Activated CD4-positive, alpha-beta T cell treated with anti-CD3 and anti-CD28 coated beads, Interleukin-2, amount 10 ng/mL, durations not matched to agents 7 days and 5 days (primary cell): ENCODE results near the gene LAPTM5. TPM values are rescaled to one million over a fixed set of nuclear protein-coding genes. Genes with fewer than 3 reads are reported as not detected.
A peak's percentile ranks its signal among the peaks of the same experiment; 100 is the strongest.

Source experiments
- CTCF ChIA-PET: fragments of 350-600 bp; sonication (Branson Sonifier 250); formaldehyde crosslinking; loops from one replicate; lab custom pipeline; 2021; ENCODE audit warnings: antibody characterized with exemption; lab: Charles Lee
- POLR2A ChIA-PET: fragments of 350-600 bp; sonication (Branson Sonifier 250); formaldehyde crosslinking; loops from one replicate; lab custom pipeline; 2021; ENCODE audit warnings: antibody characterized with exemption; lab: Charles Lee
- DNase-seq: peaks from one replicate; pipeline ENCODE4 v3.0.0-alpha.2; 2020
- H3K27ac Mint-ChIP-seq: one replicate; pipeline ENCODE4 v1.8.0; 2021; ENCODE audit warnings: mild to moderate bottlenecking, moderate library complexity, mixed read lengths
- H3K27me3 Mint-ChIP-seq: one replicate; pipeline ENCODE4 v1.8.0; 2021; ENCODE audit warnings: mixed read lengths
- H3K36me3 Mint-ChIP-seq: one replicate; pipeline ENCODE4 v1.8.0; 2021; ENCODE audit warnings: low read depth, mixed read lengths
- H3K4me1 Mint-ChIP-seq: one replicate; pipeline ENCODE4 v1.8.0; 2021; ENCODE audit warnings: mixed read lengths
- H3K4me3 Mint-ChIP-seq: one replicate; pipeline ENCODE4 v1.8.0; 2021; ENCODE audit warnings: mild to moderate bottlenecking, moderate library complexity, mixed read lengths
- H3K9me3 Mint-ChIP-seq: one replicate; pipeline ENCODE4 v1.8.0; 2021; ENCODE audit warnings: mixed read lengths
- total RNA-seq, 2 experiments: library from RNA; stranded (reverse); gene quantifications; one replicate each; pipeline ENCODE4 v1.2.3, GENCODE V29; 2021

The LAPTM5 gene
- total RNA-seq, 2 experiments from 2014 or later, result 481 to 584 TPM

DNA sequence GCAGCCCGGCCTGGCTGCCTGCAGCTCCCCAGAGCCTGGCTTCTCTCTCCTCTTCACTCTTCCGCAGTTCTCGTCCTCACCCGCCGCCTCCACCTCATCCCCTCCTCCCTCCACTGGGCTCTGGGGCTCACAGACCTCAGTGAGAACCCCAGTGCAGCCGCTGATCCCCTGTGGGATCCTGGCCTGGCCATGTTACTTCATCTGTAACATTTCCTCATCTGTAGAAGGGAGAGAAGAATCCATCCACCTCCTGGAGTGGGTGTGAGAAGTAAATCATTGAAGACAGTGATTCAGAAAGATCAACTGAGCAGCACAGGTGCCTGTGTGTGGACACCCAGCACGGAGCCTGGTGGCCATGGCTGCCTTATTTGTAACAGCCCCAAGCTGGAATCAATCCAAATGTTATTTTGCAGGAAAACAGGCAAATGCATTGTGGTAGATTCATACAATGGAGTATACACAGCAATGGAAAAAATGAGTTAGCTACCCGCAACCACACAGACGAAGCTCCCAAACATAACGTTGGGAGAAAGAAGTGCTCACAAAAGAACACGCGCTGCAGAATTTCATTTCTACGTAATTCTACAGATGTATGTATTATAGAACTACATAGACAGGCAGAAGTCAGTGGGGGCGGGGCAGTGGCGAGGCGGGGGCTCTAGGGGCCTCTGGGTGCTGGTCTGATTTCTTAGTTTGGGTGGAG lies 8.7 kb downstream of the LAPTM5 start:
- ChIA-PET POLR2A (interaction anchor here (0.9 kb wide), 1 partner anchor 9 kb away, joined by 3 read pairs; the partner anchor contains the start of gene LAPTM5), CTCF (interaction anchor here (0.6 to 5.2 kb wide), 8 partner anchors 8 to 1813 kb away, joined by 3 to 40 read pairs (median 4); no protein-coding TSS in a partner anchor)
- H3K27ac Mint-ChIP-seq, result peak overlapping the region; percentile 92
- no peaks in the 10 kb centered on the region for H3K9me3 Mint-ChIP-seq
- H3K36me3 Mint-ChIP-seq, result peaks cover 73% of the 10 kb centered on the region
- DNase-seq, result peak; percentile 35
- H3K4me1 Mint-ChIP-seq, result peaks cover 99% of the 10 kb centered on the region
- no peaks in the 10 kb centered on the region for H3K27me3 Mint-ChIP-seq
- peak overlapping the region; percentile 68 for H3K4me3 Mint-ChIP-seq

DNA sequence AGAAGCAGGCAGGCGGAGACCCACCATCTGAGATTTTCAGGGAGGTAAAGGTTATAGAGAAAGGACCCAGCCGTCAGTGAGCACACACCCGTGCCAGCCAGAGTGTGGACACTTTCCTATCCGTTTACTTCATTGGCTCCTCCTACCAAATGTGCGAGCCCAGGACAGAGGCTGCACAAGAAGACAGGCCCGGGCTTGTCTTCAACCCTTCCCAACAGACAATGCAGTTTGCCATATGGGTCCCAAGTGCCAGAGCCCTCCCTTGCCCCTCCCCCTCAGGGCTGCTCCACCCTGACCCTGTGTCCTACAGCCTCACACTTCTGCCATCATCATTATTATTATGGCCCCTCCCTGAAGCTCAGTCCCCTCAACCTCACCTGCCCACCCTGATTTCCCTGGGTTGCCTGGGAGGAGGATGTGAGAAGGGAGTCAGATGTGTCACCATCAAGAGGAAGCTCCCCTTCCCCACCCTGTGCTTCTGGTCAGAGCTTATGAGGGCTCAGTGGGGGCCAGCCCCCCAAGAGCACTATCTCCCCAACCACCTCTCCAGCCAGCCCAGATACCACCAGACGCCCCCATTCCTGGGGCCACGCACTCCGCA lies 9.4 kb downstream of the LAPTM5 start:
- H3K27ac Mint-ChIP-seq, result peak overlapping the region; percentile 92
- H3K9me3 Mint-ChIP-seq, result no peaks in the 10 kb centered on the region
- peaks cover 99% of the 10 kb centered on the region for H3K4me1 Mint-ChIP-seq
- ChIA-PET CTCF (interaction anchor here (0.6 to 5.2 kb wide), 7 partner anchors 11 to 1812 kb away, joined by 3 to 40 read pairs (median 5); no protein-coding TSS in a partner anchor), POLR2A (interaction anchor here (0.9 kb wide), 1 partner anchor 10 kb away, joined by 3 read pairs; the partner anchor contains the start of gene LAPTM5)
- no peaks in the 10 kb centered on the region for H3K27me3 Mint-ChIP-seq
- H3K36me3 Mint-ChIP-seq, result peaks cover 70% of the 10 kb centered on the region
- no peak for DNase-seq
- H3K4me3 Mint-ChIP-seq, result peak overlapping the region; percentile 68

DNA sequence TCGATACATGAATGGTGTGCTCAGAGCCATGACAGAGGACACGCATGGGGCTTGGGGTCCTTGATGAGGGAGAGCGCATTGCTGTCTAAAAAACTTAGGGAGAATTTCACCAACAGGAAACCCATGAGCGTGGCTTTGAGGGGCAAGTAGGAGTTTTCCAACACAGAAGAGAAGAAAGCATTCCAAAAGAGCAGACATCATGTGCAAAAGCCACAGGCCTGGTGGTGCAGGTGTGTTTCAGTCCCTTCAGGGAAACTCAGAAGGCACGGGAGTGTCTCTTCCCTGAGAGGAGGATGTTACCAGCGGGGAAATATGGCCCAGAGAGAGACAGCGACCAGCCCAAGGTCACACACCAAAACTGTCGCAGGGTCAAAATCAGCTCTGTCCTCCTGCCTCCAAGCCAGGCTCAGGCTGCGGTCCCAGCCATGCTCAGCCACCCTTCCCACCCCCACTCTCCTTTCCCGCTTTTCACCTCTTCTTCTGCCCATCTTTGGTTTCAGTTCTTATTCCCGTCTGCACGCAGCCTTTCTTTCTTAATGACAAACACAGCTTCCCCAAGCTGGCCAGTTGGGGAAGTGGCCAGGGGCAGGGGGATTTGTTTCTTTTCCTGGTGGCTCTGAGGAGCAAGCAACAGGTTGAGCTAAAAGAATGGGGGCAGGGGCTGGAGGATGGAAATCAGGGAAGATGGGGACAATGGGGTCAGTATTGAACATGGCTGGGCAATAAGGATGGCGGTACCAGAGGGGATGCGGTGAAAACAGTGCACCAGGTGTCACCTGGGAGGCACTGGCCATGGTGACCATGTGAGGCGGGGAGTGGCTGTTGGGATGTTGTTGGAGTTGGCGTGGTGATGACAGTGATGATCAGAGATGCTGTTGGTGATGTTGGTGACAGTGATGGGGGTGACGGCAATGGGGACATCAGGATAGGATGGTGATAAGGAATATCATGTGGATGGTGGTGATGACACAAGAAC lies 10.3 kb downstream of the LAPTM5 start:
- Mint-ChIP-seq H3K9me3 (no peaks in the 10 kb centered on the region), H3K4me3 (peak overlapping the region; percentile 68), H3K36me3 (peaks cover 70% of the 10 kb centered on the region), H3K27me3 (no peaks in the 10 kb centered on the region), H3K4me1 (peaks cover 99% of the 10 kb centered on the region), H3K27ac (peak overlapping the region; percentile 92)
- ChIA-PET POLR2A (no interaction called here), CTCF (interaction anchor here (1.0 to 8.3 kb wide), 5 partner anchors 14 to 54 kb away, joined by 3 to 63 read pairs (median 9); no protein-coding TSS in a partner anchor)
- no peak for DNase-seq

DNA sequence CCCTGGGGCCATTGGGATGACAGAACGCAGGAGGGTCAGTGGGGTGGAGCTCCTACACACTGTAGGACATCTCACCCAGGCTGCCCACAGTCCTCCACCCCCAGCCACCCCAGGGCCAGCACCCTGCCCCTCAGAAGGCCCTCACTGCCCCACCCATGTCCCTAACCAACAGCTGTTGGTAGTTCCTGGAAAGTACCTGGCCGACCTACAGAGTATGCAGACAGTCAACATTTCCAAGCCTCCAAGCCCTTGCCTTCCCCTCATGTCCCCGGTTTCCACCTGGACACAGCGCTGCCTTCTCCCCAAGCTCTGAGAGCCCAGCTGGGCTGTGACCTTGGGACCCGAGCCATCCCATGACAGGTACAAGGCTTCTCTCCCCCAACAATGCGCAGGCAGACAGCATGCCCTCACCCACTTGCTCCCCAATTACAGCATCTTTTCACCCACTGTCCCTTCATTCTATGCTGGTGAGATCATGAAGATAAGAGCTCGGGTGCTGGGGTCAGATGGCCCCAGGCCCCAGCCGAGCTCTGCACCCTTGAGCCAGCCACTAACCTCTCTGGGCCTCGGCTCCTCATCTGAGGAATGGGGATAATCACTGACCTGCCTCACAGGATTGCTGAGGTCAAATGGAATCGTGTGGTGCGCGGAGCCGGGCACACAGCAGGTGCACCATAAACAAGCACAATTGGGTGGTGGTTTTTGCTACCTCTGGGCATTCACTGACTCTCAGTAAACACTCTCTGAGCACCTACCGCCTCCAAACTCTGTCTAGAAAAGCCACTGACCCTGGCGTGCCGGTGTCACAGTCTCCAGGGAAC lies 11.2 kb downstream of the LAPTM5 start:
- ChIA-PET POLR2A (no interaction called here), CTCF (interaction anchor here (0.6 to 8.3 kb wide), 7 partner anchors 11 to 225 kb away, joined by 3 to 63 read pairs (median 8); partner anchors contain the start of gene LAPTM5)
- DNase-seq, result no peak
- Mint-ChIP-seq H3K27me3 (no peaks in the 10 kb centered on the region), H3K9me3 (no peaks in the 10 kb centered on the region), H3K36me3 (peaks cover 71% of the 10 kb centered on the region), H3K4me3 (peak overlapping the region; percentile 68), H3K4me1 (peaks cover 98% of the 10 kb centered on the region), H3K27ac (peak overlapping the region; percentile 92)

DNA sequence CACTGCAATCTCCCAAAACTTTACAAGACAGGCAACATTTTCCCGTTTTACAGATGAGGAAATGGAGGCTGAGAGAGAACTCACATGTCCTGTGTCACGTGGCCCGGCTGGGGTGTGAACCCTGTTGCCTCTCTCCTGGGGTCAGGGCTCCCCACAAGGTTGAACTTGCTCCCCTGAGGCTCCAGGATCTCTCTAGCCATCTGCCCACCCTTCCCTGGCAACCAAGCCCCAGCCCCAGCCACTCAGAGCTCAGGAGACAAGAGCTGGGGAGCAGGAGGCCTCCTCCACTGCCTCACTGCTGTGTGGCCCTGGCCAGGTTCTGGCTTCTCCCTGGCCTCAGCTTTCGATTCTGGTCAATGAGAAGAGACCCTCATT lies 11.8 kb downstream of the LAPTM5 start:
- ChIA-PET POLR2A (no interaction called here), CTCF (interaction anchor here (1.7 to 8.3 kb wide), 6 partner anchors 10 to 26 kb away, joined by 3 to 63 read pairs (median 8); partner anchors contain the start of gene LAPTM5)
- Mint-ChIP-seq H3K4me3 (peak overlapping the region; percentile 68), H3K9me3 (no peaks in the 10 kb centered on the region), H3K4me1 (peaks cover 98% of the 10 kb centered on the region), H3K36me3 (peaks cover 74% of the 10 kb centered on the region), H3K27me3 (no peaks in the 10 kb centered on the region), H3K27ac (peak overlapping the region; percentile 92)
- no peak for DNase-seq

DNA sequence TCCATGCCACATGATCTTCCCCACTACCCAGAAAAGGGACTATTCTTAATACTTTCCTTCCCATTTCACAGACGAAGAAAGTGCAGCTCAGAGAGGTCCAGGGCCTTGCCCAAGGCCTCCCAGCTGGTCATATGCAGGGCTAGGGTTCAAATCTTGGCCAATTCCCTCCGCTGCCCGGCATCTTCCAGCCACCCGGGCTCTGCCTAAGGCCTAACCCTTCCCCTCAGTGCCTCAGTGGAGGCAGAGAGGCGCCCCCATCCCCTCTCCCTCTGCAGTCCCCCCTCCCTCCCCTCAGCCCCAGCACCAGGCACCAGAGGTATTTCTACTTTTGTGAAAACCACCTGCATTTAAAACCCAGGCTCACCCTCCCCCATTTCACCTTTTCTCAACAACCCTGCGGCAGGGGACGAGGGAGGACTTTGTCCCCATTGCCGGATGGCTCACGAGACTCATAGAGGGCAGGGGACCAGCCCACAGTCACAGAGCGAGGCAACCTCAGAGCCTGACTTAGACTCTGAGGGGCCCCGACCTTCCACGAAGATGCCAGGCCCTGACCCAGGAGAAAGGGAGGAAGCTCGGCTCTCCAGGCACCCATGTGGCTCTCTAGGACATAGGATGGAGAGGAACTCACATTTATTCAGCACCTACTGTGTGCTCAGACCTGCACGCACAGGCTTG lies 12.3 kb downstream of the LAPTM5 start:
- POLR2A ChIA-PET, result no interaction called here
- Mint-ChIP-seq H3K36me3 (peaks cover 79% of the 10 kb centered on the region), H3K27me3 (no peaks in the 10 kb centered on the region), H3K4me3 (peak overlapping the region; percentile 68), H3K4me1 (peaks cover 98% of the 10 kb centered on the region), H3K27ac (peak overlapping the region; percentile 92), H3K9me3 (no peaks in the 10 kb centered on the region)
- CTCF ChIA-PET, result interaction anchor here (1.7 to 8.3 kb wide), 6 partner anchors 9 to 48 kb away, joined by 4 to 63 read pairs (median 8); partner anchors contain the start of gene LAPTM5
- no peak for DNase-seq

DNA sequence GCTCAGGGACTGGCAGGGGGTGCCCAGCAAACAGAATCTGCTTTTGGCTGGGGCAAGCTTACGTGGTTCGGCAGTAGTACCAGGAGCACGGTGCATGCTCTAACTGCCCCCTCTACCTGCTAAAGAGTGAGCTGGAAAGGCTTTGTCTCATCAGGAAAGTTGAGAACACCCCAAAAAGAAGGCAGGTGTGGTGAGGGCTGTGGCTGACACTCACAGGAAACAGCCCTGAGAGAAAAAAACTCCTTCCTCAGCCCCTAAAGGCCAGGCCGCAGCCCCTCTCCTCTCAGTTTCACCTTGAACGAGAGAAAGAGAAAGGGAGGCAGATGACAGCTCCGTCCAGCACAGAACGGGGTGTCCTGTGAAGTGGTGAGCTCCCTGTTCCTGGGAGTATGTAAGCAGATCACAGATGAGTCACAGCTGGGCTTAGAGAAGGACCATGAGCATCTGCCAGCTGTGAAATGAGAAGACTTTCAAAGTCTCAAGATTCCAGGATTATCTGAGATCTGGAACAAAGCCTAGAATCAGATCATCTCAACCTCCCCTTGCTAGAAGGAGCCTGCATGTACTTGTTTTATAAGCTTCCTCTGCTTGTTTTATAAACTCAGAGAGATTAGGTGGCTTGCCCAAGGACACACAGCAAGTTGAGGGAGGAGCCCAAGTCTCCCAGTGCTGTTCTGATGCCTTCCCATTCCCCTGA lies 13.4 kb downstream of the LAPTM5 start:
- Mint-ChIP-seq H3K9me3 (no peaks in the 10 kb centered on the region), H3K4me1 (peaks cover 96% of the 10 kb centered on the region), H3K36me3 (peaks cover 79% of the 10 kb centered on the region), H3K4me3 (peak overlapping the region; percentile 68), H3K27me3 (no peaks in the 10 kb centered on the region), H3K27ac (peak overlapping the region; percentile 92)
- POLR2A ChIA-PET, result interaction anchor here (0.6 to 1.7 kb wide), 5 partner anchors 10 to 1393 kb away, joined by 4 to 8 read pairs (median 5); no protein-coding TSS in a partner anchor
- peak; percentile 70 for DNase-seq
- CTCF ChIA-PET, result interaction anchor here (1.2 to 8.3 kb wide), 8 partner anchors 8 to 49 kb away, joined by 4 to 63 read pairs (median 5); partner anchors contain the start of gene LAPTM5

DNA sequence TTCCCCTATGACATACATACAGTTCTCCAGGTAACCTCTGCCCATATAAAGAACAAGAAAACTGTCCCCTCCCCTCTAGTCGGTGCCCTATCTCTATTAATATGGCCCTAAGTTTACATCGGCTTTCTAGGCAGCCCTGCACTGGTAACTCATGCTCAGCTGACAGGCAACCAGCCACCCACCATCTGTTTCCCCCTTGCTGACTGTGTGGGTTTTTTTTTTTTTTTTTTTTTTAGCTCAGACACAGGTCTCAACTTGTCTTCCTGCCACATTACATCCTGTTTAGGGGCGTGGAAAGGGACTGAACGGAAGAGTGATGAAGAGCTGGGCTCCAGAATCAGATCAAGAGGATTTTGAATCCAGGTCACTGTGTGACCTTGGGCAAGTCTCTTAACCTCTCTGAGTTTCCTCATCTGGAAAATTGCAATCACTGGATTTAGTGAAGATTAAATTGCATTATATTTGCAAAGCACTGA lies 14.0 kb downstream of the LAPTM5 start:
- Mint-ChIP-seq H3K27ac (peak overlapping the region; percentile 92), H3K36me3 (peaks cover 79% of the 10 kb centered on the region), H3K27me3 (no peaks in the 10 kb centered on the region), H3K9me3 (no peaks in the 10 kb centered on the region), H3K4me3 (peak overlapping the region; percentile 68), H3K4me1 (peaks cover 95% of the 10 kb centered on the region)
- peak; percentile 88 for DNase-seq
- ChIA-PET CTCF (interaction anchor here (0.6 to 8.3 kb wide), 7 partner anchors 13 to 269 kb away, joined by 3 to 63 read pairs (median 4); partner anchors contain the start of gene LAPTM5), POLR2A (interaction anchor here (0.6 to 1.7 kb wide), 5 partner anchors 11 to 1393 kb away, joined by 4 to 8 read pairs (median 5); no protein-coding TSS in a partner anchor)

DNA sequence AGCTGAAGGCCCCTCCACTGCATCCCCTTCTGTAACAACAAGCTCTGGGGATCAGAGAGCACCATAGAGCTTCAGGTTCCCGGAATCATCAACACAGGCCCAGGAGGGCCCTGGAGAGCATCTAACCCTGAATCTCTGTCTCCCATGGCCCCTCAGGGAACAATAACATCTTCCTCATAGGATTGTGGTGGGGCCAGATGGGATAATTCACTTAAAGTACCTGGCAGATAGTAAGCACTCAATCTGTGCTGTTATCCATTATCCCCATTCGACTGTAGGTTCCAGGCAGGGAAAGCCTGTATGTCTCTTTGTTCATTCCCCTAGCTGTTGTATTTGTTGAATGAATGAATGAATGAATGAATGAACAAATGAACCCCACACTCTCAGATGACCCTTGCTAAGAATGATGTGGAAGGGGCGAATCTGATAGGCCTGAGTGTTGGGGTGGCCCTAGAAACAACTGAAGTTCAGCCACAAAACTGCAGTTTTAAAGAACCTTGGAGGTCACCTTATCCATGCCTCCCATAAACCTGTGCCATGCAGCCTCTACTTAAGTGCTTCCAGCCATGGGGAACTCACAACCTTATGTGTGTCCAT lies 14.5 kb downstream of the LAPTM5 start:
- Mint-ChIP-seq H3K27ac (peak overlapping the region; percentile 92), H3K9me3 (no peaks in the 10 kb centered on the region), H3K4me3 (peak overlapping the region; percentile 68), H3K4me1 (peaks cover 95% of the 10 kb centered on the region), H3K36me3 (peaks cover 79% of the 10 kb centered on the region), H3K27me3 (no peaks in the 10 kb centered on the region)
- CTCF ChIA-PET, result interaction anchor here (0.6 to 8.3 kb wide), 6 partner anchors 13 to 269 kb away, joined by 3 to 63 read pairs (median 4); partner anchors contain the start of gene LAPTM5
- POLR2A ChIA-PET, result interaction anchor here (1.6 to 1.7 kb wide), 2 partner anchors 13 to 25 kb away, joined by 7 to 8 read pairs; no protein-coding TSS in a partner anchor
- no peak for DNase-seq
